Measurements from ENCODE around the gene UPB1.
A peak's percentile ranks its signal among the peaks of the same experiment; 100 is the strongest.

Gene UPB1

DNA sequence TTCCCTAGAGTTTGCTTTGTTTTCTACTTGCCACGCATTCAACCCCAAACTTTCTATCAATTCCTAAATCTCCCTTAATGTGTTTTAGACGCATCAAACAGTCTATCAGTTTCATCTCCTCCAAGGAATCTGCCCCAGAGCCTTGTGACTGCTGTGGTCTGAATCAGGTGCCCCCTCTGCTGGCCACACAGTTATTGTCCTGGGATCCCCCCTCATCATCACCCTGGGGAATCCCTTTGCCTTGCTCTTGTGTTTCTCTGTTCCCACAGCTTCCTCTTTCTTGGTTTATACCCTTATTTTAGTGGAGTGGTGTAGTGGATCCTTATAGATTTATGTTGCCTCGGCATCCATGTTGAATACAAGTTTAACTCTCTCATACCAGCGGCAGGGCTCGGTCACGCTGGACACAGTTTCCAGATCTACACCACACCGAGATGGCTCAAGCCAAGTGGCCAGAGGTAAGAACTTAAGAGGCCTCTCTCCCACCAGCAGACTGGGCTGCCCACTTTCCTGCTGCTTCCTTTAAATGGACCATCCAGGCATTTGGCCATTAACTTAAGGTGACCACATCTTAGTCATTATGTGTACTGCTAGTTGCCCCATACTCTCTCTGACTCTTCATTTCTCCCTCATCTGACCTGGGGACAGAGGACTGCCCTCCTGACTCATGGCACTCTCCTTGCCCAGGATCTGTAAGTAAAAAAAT lies 8.2 kb downstream of the UPB1 start:
- no peaks in the 10 kb centered on the region for H3K9me3 Mint-ChIP-seq
- no peaks in the 10 kb centered on the region for H3K36me3 Mint-ChIP-seq
- H3K27ac Mint-ChIP-seq = no peak overlapping the region
- peaks cover 17% of the 10 kb centered on the region for H3K4me1 Mint-ChIP-seq
- H3K4me3 Mint-ChIP-seq = no peak overlapping the region
- CTCF ChIA-PET = interaction anchor here (0.9 to 3.2 kb wide), 15 partner anchors 12 to 180 kb away, joined by 3 to 18 read pairs (median 4); partner anchors contain the start of gene ADORA2A
- DNase-seq = peak; percentile 73
- H3K27me3 Mint-ChIP-seq = peaks cover 48% of the 10 kb centered on the region

DNA sequence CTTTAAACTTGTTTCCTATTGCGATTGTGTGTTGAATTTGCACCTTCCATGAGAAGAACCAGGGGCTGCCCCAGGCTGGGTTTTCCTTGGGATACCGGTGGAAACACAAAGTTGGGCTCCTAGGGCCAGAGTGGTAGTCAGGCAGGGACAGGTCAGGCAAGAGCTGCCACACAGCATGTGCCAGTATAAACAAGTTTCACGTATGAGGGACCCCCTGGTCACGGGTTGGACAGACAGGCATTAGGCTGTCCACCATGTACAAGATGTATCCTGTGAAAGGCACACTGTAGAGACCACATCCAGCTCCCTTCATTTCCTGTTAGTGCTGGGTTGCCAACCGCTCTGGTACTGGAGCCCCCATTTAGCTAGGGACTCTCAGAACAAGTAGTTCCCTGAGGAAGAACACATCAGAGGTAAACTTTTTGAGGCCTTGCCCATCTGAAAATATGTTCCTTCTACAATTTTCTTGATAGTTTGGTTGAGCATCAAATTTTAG lies 8.8 kb downstream of the UPB1 start:
- no peaks in the 10 kb centered on the region for H3K9me3 Mint-ChIP-seq
- no peak overlapping the region for H3K4me3 Mint-ChIP-seq
- peaks cover 12% of the 10 kb centered on the region for H3K4me1 Mint-ChIP-seq
- H3K27me3 Mint-ChIP-seq = peaks cover 42% of the 10 kb centered on the region
- H3K27ac Mint-ChIP-seq = no peak overlapping the region
- H3K36me3 Mint-ChIP-seq = no peaks in the 10 kb centered on the region
- CTCF ChIA-PET = interaction anchor here (0.9 to 3.2 kb wide), 9 partner anchors 12 to 180 kb away, joined by 3 to 18 read pairs (median 5); partner anchors contain the start of gene ADORA2A
- DNase-seq = no peak

DNA sequence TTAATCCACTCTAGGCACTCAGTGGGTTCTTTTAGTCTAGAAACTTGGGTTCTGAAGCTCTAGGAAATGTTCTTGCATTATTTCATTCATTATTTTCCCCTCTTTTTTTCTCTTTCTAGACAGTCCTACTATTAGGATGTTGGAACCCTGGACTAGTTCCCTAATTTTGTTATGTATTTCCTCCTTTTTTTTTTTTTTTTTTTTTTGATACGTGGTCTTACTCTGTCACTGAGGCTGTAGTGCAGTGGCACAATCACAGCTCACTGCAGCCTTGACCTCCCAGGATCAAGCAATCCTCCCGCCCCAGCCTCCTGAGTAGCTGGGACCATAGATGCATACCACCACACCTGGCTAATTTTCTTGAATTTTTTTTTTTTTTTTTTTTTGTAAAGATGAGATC lies 9.4 kb downstream of the UPB1 start:
- Mint-ChIP-seq H3K36me3 (no peaks in the 10 kb centered on the region), H3K4me3 (no peak overlapping the region), H3K9me3 (no peaks in the 10 kb centered on the region), H3K27ac (no peak overlapping the region), H3K27me3 (peaks cover 39% of the 10 kb centered on the region), H3K4me1 (peaks cover 12% of the 10 kb centered on the region)
- CTCF ChIA-PET = interaction anchor here (0.9 to 3.2 kb wide), 3 partner anchors 18 to 181 kb away, joined by 3 to 11 read pairs (median 4); no protein-coding TSS in a partner anchor
- DNase-seq = no peak

DNA sequence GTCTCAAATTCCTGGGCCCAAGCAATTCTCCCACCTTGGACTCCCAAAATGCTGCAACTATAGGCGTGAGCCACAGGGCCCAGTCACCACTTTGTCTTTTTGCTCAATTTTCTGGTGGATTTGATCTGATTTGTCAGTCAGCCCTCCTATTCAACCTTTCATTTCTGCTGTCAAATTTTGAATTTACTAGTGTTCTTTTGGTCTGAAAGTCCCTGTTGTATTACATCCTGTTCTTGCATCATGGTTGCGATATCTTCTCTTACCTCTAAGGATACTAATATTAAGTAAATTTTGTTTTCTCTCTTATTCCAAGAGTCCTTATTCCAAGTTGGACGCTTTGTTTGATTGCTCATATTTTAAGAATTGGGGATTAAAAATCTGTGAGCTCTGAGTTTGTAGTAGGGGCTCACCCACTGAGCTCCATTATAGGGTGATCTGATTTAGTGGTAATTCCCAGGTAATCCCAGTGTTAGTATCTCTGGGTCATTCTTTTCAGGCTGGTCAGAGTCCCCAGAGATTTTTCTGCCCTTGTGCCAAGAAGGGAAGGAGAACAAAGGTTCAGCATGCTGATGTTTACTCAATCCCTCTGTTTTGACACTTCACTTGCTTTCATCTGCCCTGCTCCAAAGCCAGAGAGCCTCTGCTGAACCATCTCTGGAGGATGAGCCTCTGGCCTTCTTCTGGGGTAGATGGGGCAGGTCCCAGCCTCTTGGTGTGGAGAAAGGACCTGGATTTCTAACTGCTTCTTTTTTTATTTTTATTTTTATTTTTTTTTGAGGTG lies 10.0 kb downstream of the UPB1 start:
- peaks cover 33% of the 10 kb centered on the region for H3K27me3 Mint-ChIP-seq
- no peak overlapping the region for H3K4me3 Mint-ChIP-seq
- no peak for DNase-seq
- no peaks in the 10 kb centered on the region for H3K36me3 Mint-ChIP-seq
- H3K9me3 Mint-ChIP-seq = no peaks in the 10 kb centered on the region
- CTCF ChIA-PET = interaction anchor here (3.2 kb wide), 1 partner anchor 182 kb away, joined by 11 read pairs; no protein-coding TSS in a partner anchor
- no peak overlapping the region for H3K27ac Mint-ChIP-seq
- H3K4me1 Mint-ChIP-seq = peaks cover 12% of the 10 kb centered on the region

DNA sequence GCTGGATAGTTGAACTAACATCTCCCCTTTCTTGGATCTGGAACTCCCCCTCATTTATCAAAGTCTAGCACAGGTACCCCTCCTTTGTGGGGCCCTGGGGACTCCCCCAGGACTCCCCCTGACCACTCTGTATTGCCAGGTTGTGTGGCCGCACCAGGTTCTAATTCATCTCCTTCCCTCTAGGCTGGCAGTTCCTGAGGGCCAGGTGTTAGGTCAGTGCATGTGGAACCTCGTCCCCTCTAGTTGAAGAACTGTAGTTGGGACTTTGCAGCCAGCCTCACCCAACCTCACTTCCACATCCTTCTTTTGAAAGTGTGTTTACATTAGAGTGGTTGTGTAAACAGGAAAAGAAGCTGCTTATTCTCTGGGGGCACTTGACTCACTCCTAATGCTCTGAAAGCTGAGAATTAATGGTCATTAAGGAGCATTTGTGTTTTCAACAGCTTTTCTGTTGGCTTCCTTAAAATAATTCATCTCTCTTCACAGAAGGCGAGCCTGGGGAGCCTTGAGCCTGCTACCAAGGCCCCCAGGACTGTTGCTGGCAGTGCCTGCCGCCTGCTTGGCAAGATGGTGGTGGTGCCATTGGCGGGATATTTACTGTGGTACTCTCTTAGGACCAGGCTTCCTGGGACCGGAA lies 11.8 kb downstream of the UPB1 start:
- Mint-ChIP-seq H3K27me3 (peaks cover 21% of the 10 kb centered on the region), H3K9me3 (no peaks in the 10 kb centered on the region), H3K4me3 (no peak overlapping the region), H3K4me1 (peaks cover 28% of the 10 kb centered on the region), H3K36me3 (no peaks in the 10 kb centered on the region), H3K27ac (no peak overlapping the region)
- DNase-seq = no peak
- CTCF ChIA-PET = interaction anchor here (0.8 to 1.4 kb wide), 3 partner anchors 15 to 84 kb away, joined by 3 to 5 read pairs (median 3); no protein-coding TSS in a partner anchor

DNA sequence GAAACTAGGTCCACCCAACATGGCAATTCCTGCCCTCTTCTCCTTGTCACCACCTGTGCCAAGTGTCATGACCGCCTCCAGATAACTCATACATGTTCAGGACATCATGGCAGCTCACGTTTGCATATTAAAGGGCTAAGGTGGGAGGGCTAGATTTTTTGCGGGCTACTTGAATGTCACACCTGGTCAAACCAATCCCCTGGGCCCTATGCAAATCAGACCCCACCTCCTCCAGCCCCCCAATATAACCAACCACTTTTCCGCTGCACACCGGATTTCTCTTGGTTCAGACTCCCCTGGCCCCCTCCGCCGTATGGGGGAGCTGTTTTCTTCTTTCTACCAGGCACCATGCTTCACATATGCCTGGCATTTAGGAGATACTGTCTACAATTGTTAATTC lies 12.6 kb downstream of the UPB1 start:
- Mint-ChIP-seq H3K4me1 (peaks cover 33% of the 10 kb centered on the region), H3K4me3 (no peak overlapping the region), H3K27ac (no peak overlapping the region), H3K9me3 (no peaks in the 10 kb centered on the region), H3K36me3 (no peaks in the 10 kb centered on the region), H3K27me3 (peaks cover 15% of the 10 kb centered on the region)
- DNase-seq = no peak
- CTCF ChIA-PET = interaction anchor here (0.6 to 1.4 kb wide), 4 partner anchors 14 to 83 kb away, joined by 3 to 5 read pairs (median 3); no protein-coding TSS in a partner anchor

DNA sequence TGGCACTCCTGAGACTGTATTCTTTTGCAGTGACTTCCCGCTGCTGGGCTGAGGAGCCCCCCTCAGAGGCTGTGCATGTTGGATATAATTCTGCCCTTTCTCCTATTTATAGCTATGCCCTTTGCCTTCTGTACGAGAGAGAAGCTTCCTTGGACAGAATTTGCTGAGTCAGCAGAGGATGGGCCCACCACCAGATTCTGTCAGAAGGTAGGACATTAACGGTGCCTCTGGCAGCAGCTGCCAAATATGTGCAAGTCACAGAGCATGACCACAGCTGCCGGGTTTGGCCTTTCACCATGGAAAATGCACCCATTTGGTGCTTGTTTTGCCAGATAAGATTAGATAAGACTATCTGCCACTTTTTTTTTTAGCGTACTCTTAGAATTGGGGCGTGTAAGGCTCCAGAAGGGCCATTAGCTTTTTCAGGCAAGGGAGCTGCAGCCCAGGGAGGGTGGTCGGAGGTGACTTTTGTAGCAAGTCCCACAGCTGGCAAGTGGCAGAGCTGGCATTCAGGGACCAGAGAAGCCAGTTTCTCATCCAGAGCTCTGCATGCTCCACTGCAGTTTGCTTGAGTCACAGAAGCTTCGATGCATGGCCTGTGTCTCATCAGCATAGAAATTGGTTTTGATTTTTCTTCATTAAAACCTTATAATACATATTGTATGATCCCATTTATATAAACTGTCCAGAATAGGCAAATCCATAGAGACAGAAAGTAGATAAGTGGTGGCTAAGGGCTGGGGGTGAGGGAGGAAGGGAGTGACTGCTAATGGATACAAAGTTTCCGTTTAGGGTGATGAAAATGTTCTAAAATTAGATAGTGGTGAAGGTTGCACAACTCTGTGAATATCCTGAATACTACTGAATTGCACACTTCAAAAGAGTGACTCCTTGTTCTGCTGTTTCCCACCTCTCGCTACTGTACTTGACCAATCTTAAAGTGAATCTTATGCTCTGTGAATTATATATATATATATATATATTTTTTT lies 15.8 kb downstream of the UPB1 start:
- Mint-ChIP-seq H3K27ac (no peak overlapping the region), H3K4me3 (no peak overlapping the region), H3K9me3 (no peaks in the 10 kb centered on the region), H3K27me3 (peaks cover 30% of the 10 kb centered on the region), H3K36me3 (no peaks in the 10 kb centered on the region), H3K4me1 (peaks cover 31% of the 10 kb centered on the region)
- no peak for DNase-seq
- CTCF ChIA-PET = interaction anchor here (0.5 to 0.9 kb wide), 2 partner anchors 11 to 228 kb away, joined by 4 to 5 read pairs; no protein-coding TSS in a partner anchor

DNA sequence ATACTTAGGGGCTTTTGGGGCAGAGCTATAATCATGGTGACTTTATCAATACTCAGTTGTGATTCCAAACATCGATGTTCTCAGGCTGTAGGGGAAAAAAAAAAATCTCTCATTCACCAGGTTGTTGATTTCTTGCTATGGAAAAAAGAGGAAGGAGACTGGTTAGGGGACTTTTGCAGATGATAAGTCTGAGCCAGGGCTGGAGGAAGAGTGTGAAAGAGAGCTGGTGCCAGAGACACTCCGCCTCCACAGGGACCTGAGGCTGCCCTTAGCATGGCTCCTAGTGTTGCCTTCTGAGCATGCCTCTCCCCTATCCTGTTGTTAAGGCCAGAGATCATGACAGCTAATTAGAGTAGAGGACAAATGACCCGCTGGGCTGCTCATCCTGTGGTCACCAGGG lies 16.9 kb downstream of the UPB1 start:
- Mint-ChIP-seq H3K9me3 (no peaks in the 10 kb centered on the region), H3K27me3 (peaks cover 40% of the 10 kb centered on the region), H3K27ac (no peak overlapping the region), H3K36me3 (no peaks in the 10 kb centered on the region), H3K4me3 (no peak overlapping the region), H3K4me1 (peaks cover 27% of the 10 kb centered on the region)
- CTCF ChIA-PET = interaction anchor here (0.8 kb wide), 1 partner anchor 9 kb away, joined by 4 read pairs; no protein-coding TSS in a partner anchor
- no peak for DNase-seq

DNA sequence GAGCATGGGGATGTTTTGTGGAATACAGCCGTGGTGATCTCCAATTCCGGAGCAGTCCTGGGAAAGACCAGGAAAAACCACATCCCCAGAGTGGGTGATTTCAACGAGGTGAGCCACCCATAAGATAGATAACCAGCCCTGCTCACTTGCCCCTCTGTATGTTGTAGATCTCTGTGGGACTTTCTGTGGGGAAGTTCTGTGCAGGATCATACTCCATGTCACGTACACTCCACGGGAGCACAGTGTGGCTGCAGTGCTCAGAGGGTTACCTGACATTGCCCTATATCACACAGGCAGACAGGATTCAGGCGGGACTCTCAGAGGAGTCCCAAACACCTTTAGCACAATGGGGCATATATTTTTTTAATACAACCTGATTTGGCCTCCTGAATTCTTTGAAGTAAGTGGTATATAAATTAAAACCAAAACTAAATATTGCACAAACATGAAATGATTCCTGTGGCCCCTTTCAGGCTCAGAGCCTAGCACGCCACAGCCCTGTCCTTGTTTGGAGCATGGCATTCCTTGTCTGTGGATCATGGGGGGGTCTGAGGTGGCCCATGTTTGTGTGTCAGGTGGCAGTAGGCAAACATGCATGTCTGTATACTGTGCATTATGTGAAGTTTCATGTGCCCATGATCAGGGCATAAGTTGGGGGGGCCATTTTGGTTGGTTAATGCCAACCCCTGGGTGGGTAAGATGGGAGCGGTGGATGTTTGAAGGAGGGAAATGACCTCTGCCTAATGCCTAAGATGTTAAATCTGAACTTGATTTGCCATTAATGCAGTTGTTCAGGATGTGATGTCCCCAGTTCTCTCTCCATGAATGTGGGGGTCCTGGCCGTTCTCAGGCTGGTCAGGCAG lies 18.5 kb downstream of the UPB1 start:
- Mint-ChIP-seq H3K27ac (no peak overlapping the region), H3K36me3 (no peaks in the 10 kb centered on the region), H3K4me1 (peaks cover 23% of the 10 kb centered on the region), H3K9me3 (no peaks in the 10 kb centered on the region), H3K27me3 (peaks cover 43% of the 10 kb centered on the region), H3K4me3 (no peak overlapping the region)
- CTCF ChIA-PET = no interaction called here
- no peak for DNase-seq

DNA sequence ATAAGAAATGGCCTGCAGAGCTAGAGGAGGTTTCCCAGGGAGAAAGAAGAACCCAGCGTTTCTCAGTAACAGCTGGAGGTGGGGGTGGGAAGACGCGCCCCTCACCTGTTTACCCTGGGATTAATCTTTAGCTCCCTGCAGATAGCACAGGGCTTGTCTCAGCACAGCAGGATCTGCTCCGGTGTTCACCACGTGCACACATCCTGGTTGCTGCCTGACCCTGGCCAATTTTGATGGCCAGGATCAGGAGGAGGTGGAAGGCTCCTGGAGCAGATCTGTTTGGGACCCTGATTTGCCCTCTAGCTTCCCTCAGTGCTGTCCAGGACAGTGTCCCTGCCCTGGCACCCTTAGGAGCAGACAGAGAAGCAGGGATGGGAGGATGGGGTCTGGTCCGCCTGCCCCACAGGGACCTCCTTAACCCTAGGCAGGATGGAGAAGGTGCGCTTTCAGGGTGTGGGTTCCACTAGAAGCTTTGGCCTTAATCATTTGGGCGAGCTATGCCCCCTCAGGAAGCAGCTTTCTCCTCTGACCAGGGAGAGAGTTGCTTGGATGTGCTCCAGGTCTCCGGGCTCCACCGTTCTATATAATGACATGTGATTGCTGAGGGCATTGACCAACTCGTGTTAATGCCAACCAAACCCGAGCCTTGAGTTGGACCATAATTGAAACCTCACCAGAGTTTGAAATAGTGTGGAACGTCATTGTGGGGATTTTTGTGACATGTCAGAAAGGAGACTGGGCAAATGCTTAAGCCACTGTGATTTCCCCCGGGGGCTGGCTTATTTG lies 19.3 kb downstream of the UPB1 start:
- Mint-ChIP-seq H3K4me1 (peaks cover 23% of the 10 kb centered on the region), H3K27ac (no peak overlapping the region), H3K36me3 (no peaks in the 10 kb centered on the region), H3K9me3 (no peaks in the 10 kb centered on the region), H3K27me3 (peaks cover 49% of the 10 kb centered on the region), H3K4me3 (no peak overlapping the region)
- DNase-seq = no peak
- CTCF ChIA-PET = interaction anchor here (0.9 kb wide), 1 partner anchor 15 kb away, joined by 3 read pairs; no protein-coding TSS in a partner anchor

DNA sequence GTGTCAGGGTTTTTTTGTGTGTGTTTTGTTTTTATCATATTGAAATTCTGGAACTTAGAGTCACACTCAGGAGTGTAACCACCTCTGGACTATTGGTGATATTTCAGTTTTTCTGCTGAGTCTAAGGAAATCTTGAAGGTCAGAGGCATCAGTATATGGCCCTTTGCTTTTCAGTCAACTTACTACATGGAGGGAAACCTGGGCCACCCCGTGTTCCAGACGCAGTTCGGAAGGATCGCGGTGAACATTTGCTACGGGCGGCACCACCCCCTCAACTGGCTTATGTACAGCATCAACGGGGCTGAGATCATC lies 19.9 kb downstream of the UPB1 start:
- DNase-seq = no peak
- Mint-ChIP-seq H3K4me1 (peaks cover 23% of the 10 kb centered on the region), H3K9me3 (no peaks in the 10 kb centered on the region), H3K36me3 (no peaks in the 10 kb centered on the region), H3K27ac (no peak overlapping the region), H3K27me3 (peaks cover 55% of the 10 kb centered on the region), H3K4me3 (no peak overlapping the region)
- CTCF ChIA-PET = interaction anchor here (0.9 to 1.2 kb wide), 2 partner anchors 12 to 15 kb away, joined by 3 to 5 read pairs; no protein-coding TSS in a partner anchor

DNA sequence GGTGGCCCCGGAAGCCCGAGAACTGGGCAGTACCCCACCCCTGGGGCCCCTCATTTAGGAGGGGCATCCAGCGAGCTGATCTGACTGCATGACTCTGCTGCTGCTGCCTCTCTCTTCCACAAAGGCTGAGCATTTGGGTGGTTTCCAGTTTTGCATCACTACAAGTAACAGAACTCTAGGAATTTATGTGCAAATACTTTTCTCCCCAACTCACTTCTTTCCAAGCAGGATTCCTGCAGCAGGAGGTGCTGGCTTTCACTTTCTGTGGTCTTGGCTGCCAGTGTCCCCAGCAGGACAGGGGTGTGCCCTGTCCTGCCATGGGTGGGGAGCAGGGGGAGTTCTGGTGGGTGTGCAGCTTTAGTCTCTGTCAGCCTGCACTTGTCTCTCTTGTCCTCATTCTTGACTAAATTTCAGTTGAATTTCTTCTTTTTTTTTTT lies 21.2 kb downstream of the UPB1 start:
- DNase-seq = no peak
- Mint-ChIP-seq H3K9me3 (no peaks in the 10 kb centered on the region), H3K4me1 (peaks cover 11% of the 10 kb centered on the region), H3K27ac (no peak overlapping the region), H3K4me3 (no peak overlapping the region), H3K27me3 (peaks cover 55% of the 10 kb centered on the region), H3K36me3 (no peaks in the 10 kb centered on the region)
- CTCF ChIA-PET = interaction anchor here (1.2 kb wide), 1 partner anchor 14 kb away, joined by 5 read pairs; no protein-coding TSS in a partner anchor

Measured in activated naive CD4-positive, alpha-beta T cell treated with anti-CD3 and anti-CD28 coated beads, Interleukin-2, amount 10 ng/mL, durations not matched to agents 7 days and 5 days (primary cell).